ELF-1 (cell line): ENCODE measurements around the gene SULF2.

Experiments used
- DNase-seq: peaks from one replicate; pipeline ENCODE4 v3.0.0-alpha.2; 2016; ENCODE audit warnings: low read depth, low spot score

The SULF2 gene

GRCh38 chr20:47713163-47713562 lies 72.1 kb downstream of the SULF2 start:
- no peak for DNase-seq

- DNase-seq, result no peak
These were observed 74.1 kb downstream of the SULF2 start for GRCh38 chr20:47711046-47711752.

GRCh38 chr20:47710665-47711045 lies 74.6 kb downstream of the SULF2 start:
- DNase-seq, result no peak

GRCh38 chr20:47708953-47709833 lies 76.1 kb downstream of the SULF2 start:
- no peak for DNase-seq

- DNase-seq, result no peak
These were observed 77.0 kb downstream of the SULF2 start for GRCh38 chr20:47708140-47708807.

- DNase-seq, result no peak
These were observed 78.9 kb downstream of the SULF2 start for GRCh38 chr20:47706345-47706744.

- DNase-seq, result no peak
These were observed 79.8 kb downstream of the SULF2 start for GRCh38 chr20:47705497-47705856.

- no peak for DNase-seq
These were observed 80.4 kb downstream of the SULF2 start for GRCh38 chr20:47704746-47705496.

GRCh38 chr20:47703748-47704147 lies 81.5 kb downstream of the SULF2 start:
- DNase-seq, result no peak

GRCh38 chr20:47701612-47702011 lies 83.7 kb downstream of the SULF2 start:
- no peak for DNase-seq

GRCh38 chr20:47700327-47700726 lies 85.0 kb downstream of the SULF2 start:
- DNase-seq, result no peak

GRCh38 chr20:47699818-47700217 lies 85.5 kb downstream of the SULF2 start:
- DNase-seq, result no peak

GRCh38 chr20:47698142-47698541 lies 87.1 kb downstream of the SULF2 start:
- no peak for DNase-seq

GRCh38 chr20:47696856-47697255 lies 88.4 kb downstream of the SULF2 start:
- DNase-seq, result no peak

- DNase-seq, result no peak
These were observed 91.1 kb downstream of the SULF2 start for GRCh38 chr20:47694021-47694818.

GRCh38 chr20:47691625-47692024 lies 93.7 kb downstream of the SULF2 start:
- no peak for DNase-seq

GRCh38 chr20:47689731-47690130 lies 95.5 kb downstream of the SULF2 start:
- no peak for DNase-seq

GRCh38 chr20:47688385-47689381 lies 96.6 kb downstream of the SULF2 start:
- no peak for DNase-seq

GRCh38 chr20:47687095-47687987 lies 97.9 kb downstream of the SULF2 start:
- no peak for DNase-seq
